ENCODE data around the gene KAT14. TPM values are rescaled to one million over a fixed set of nuclear protein-coding genes. Genes with fewer than 3 reads are reported as not detected.
"Not testable (repeated sequence)": the region's sequence is repeated elsewhere in the genome, so short reads cannot be mapped to it uniquely, and the experiment has no call there.

Gene KAT14
- total and polyA plus RNA-seq, 12 donors: 5.7 to 29.2 (median 15.6) TPM

GRCh38 chr20:18225632-18226031, 88.0 kb downstream of the KAT14 start:
- Histone ChIP-seq H3K27me3 (no peaks in the 10 kb centered on the region), H3K9me3 (replicated peaks in 1 of 3) (no peaks in the 10 kb centered on the region), H3K27ac (peak overlapping the region in 4 of 5 donors; percentile 22 to 78 (median 59)), H3K4me1 (replicated peaks in 1 of 2) (peaks cover 17% of the 10 kb centered on the region in 2 donors), H3K36me3 (replicated peaks in 1 of 2) (no peaks in the 10 kb centered on the region), H3K4me3 (peak overlapping the region in 1 of 4 donors; percentile 25)
- DNase-seq: no peak
- TF ChIP-seq POLR2A (IDR thresholded peaks at IDR 0.05) (no peak), CTCF (IDR thresholded peaks at IDR 0.05) (no peak)
- 30 to 54% (median 44%) methylated on average over 4 of the region's 4 CpGs for WGBS, 4 donors
- intact Hi-C loops (cut with DNase I): no loop called here

GRCh38 chr20:18226741-18227140, 89.1 kb downstream of the KAT14 start:
- DNase-seq; intact Hi-C loops (cut with DNase I); H3K27me3 ChIP-seq; H3K36me3 ChIP-seq (replicated peaks in 1 of 2); H3K4me3 ChIP-seq; H3K27ac ChIP-seq; H3K9me3 ChIP-seq (replicated peaks in 1 of 3): not testable (repeated sequence)
- 93 to 96% (median 94%) methylated on average over 7 to 28 of the region's 28 CpGs for WGBS, 4 donors
- H3K4me1 ChIP-seq (replicated peaks in 1 of 2): peaks cover 17% of the 10 kb centered on the region in 2 donors

- Histone ChIP-seq H3K27me3 (no peaks in the 10 kb centered on the region), H3K4me3 (no peak overlapping the region), H3K4me1 (replicated peaks in 1 of 2) (no peaks in the 10 kb centered on the region), H3K36me3 (replicated peaks in 1 of 2) (no peaks in the 10 kb centered on the region), H3K27ac (no peak overlapping the region), H3K9me3 (replicated peaks in 1 of 3) (no peaks in the 10 kb centered on the region)
- TF ChIP-seq POLR2A (IDR thresholded peaks at IDR 0.05) (no peak), CTCF (IDR thresholded peaks at IDR 0.05) (no peak)
- 57 to 62% (median 59%) methylated on average over 3 of the region's 3 CpGs for WGBS, 4 donors
- intact Hi-C loops (cut with DNase I): no loop called here
- no peak for DNase-seq
Observed at GRCh38 chr20:18233408-18233943, 95.8 kb downstream of the KAT14 start.

Small RNAs within 50 kb of the gene (small RNA-seq; reads per million reads assigned to genes)
- gene RF00019 (0 reads per million in 2 donors), gene RNU7-137P (0 reads per million in 2 donors)

Other genes with a start within 250 kb of the KAT14 start
- gene SNX5, start 169.1 kb upstream of the KAT14 start, total RNA-seq: 100 to 1,000 TPM; 103 to 201 (median 121) TPM
- gene SNX5, start 169.1 kb upstream of the KAT14 start, polyA plus RNA-seq: 100 to 1,000 TPM; 144 to 162 (median 160) TPM
- gene MGME1, start 168.8 kb upstream of the KAT14 start, total RNA-seq: 10 to 100 TPM; 11.0 to 30.0 (median 21.1) TPM
- gene MGME1, start 168.8 kb upstream of the KAT14 start, polyA plus RNA-seq: 10 to 100 TPM; 19.1 to 25.9 (median 19.8) TPM
- gene OVOL2, start 79.9 kb upstream of the KAT14 start, total RNA-seq: not detected
- not detected for gene OVOL2, start 79.9 kb upstream of the KAT14 start, polyA plus RNA-seq
- 10 to 100 TPM in 8 of 9 donors, 1 to 10 TPM in 1; 4.5 to 45.4 (median 18.7) TPM for gene PET117, start within 50 bp of the KAT14 start, total RNA-seq
- gene PET117, start within 50 bp of the KAT14 start, polyA plus RNA-seq: 10 to 100 TPM; 11.8 to 28.2 (median 12.1) TPM
- gene ZNF133, start 150.7 kb downstream of the KAT14 start, total RNA-seq: 10 to 100 TPM in 8 of 9 donors, 1 to 10 TPM in 1; 7.1 to 27.9 (median 12.4) TPM
- 10 to 100 TPM in 2 of 3 donors, 1 to 10 TPM in 1; 8.0 to 54.9 (median 53.8) TPM for gene ZNF133, start 150.7 kb downstream of the KAT14 start, polyA plus RNA-seq

Measured in adrenal gland (tissue), 12 donors.